Glomerular visceral epithelial cell (primary cell): Measurements from ENCODE around the gene C1orf174.

ENCODE experiments used
- DNase-seq: peaks from one replicate; pipeline ENCODE4 v3.0.0-alpha.2; 2016; ENCODE audit errors: extremely low spot score

The C1orf174 gene

DNA sequence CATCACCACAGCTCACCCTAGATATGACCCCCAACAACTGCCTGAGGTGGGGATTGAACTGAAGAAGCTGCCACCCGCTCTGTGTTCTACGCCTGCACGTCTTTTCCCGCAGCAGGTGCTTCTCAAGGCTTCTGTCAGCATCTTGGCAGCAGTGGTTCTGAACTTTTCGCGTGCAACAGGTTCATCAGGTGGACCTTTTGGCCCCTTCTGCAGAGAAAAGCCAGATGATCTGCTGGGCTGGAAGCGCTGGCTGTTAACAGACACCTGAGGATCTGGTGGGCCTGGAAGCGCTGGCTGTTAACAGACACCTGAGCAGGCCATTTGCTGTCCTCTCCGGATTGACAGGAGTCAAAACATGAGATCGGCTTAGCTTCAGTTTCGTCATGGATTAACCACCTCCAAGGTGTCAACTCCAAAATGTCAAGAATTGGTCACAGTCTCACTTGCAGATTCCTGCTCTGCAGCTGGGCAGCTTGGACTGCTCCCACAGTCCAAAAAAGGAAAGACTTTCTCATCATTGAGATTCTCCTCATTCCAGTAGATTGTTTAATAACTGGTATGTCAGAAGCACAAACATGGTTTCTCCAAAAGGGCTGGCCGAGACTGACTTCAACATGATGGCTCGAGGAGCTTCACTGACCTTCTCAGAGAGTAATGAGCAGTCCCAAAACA lies 4.7 kb downstream of the C1orf174 start:
- no peak for DNase-seq

DNA sequence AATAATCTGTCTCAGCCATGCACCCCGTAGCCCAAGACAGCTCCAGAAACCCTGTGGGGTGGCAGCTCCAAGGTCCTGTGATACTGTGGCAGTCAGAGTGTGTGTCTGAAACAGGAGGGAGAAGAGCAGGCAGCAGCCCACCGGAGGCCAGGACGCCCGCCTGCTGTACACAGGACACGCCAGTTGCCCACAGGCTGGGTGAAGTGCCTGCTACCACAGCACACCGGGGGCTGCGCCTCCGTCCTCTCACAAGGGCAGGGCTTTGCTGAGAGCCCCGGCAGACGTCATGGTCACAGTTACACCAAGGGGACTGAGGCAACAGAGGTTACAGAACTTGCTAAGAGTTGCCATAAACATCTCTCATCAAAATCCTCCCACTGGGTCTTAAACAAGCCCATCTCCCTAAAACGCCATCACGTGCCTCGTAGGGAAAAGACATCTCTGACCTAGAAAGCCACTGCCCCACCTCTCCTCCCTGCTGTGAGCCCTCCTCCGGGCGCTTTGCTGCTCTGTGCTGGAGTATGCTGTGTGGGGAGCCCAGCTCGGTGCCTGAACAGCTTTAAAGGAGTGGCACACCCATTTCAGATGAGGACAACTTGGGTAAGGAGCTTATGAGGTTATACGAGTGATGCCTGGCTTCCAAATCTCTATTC lies 5.3 kb downstream of the C1orf174 start:
- no peak for DNase-seq

DNA sequence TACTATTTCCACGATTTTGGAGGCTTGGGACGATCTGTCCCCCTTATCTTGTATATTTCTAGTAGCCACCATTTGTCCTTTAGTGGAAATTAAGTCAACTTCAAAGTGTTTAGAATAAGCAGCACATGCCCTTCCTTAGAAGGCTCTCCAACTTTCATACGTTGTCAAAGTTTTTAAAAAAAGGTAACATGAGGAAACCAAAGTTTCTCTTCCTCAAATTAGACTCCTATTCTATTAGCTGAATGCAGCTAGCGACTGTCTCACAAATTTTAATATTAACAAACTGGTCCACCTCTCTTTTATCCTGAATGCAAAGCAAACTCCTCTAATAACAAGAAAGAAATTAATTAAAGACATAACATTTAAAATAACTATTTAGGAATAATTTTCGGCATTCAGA lies 6.9 kb downstream of the C1orf174 start:
- no peak for DNase-seq

DNA sequence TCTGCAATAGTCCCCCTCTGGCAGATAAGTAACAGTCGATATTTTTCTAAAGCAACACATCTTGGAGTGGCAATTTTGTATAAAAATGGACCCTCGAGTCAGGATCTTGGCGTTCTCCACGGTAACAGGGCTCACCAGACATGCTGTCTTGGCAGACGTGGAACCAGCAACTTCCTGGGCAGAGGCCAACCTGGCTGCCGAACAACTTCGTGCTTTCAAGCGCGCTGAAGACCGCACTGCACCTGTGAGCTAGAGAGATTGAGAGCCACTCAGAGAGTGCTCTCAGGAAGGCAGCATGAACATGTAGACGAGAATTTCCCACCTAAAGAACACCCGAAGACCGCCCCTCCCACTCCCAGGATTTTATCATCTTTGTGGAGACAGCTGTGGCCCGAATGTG lies 7.3 kb downstream of the C1orf174 start:
- DNase-seq = no peak

DNA sequence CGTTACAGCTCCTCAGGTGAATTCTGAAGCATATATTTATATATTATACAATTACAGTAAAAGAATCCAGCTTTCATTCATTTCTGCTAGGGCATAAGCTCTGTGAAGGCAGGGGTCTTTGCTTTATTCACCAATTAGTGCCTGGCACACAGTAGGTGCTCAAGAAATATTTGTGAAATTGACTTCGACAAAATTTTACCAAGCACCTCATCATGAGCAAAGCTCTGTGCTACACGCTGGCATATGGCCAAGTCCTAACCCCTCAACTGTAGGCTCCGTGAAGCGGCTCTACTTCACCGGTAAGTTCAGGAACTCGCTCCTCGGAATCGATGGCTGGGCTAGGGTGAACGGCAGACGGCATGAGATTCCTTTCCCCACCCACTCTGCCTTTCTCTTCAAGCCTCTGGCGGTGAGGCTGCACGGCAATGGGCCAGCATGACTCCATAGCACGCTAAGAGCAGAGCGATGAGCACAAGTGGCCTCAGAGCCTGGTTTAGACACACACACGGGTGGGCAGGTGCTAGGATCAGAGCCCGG lies 8.7 kb downstream of the C1orf174 start:
- DNase-seq = no peak

DNA sequence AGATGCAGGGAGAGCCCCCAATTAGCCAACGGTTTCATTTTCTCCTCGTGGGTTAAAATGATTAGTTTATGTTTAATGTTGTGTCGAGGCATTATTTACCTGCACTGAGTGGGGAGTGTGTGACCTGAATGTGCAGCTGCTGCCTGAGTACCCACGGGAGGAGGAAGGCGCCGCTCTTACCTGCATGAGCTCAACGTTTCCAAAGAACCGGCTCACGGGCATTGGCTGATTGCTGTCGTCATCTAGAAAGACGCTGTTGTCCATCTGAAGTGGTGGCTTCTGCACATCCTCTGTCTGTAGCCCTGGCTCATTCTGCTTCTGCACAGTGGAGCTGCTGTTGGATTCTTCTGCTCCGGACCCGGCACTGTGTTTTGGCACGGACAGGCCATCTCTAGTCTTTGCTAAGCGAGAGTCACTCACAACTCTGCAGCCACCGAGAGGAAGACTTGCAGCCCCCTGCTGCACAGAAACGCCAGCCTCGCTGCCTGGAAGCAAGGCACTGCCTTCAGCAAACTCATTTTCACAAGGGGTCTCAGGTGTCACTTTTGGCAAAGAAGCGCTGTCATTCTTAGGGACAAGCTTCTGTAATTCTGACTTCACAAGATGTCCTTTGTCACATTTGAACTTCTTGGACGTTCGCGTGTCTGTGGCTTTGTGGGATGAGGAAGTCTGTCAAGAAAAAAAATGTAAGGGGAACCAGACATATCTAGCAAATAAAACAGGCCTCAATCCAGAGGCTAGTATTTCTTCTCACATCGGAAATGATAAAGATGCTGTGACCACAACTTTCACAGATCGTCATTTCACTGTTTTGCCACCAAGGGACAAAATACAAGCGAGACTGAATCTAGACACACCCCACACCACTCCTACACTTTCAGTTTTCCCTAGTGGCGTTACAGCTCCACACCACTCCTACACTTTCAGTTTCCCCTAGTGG lies 9.4 kb downstream of the C1orf174 start:
- DNase-seq = no peak

DNA sequence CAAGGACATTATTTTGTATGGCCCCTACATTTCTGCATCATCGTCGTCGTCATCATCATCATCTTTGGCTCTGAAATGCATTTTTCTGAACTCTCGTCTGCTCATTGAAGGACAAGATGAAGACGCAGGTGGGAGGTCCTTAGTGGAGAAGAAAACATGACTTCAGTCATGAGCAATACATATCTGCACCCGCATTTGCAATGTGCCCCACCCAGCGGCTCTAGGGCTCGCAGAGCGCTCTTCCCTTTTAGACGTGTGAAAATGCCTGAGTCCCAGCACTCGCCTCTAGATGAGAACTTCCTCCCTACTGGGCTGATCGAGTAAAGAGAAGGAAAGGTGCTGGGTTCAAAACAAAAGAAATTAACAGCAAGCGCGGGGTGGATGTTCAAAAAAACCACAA lies 10.1 kb downstream of the C1orf174 start:
- no peak for DNase-seq

DNA sequence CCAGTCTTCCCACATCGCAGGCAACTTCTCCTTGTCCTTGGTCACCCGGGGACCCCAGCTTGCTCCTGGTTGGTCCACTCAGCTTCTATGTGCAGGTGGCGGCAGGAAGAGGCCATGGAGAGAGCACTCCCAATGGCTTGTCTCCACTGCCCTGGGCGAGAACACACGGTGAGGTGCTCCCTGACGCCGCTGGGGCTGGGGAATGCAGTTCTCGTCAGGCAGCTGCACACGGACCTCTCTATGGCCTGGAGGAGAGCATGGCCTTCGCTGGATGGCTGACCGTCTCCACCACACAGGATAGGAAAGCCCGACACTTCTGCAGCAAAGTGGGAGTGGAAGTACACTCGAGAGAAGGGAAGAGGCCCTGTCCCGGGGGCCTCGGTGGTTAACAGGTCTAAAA lies 11.8 kb downstream of the C1orf174 start:
- DNase-seq = no peak

DNA sequence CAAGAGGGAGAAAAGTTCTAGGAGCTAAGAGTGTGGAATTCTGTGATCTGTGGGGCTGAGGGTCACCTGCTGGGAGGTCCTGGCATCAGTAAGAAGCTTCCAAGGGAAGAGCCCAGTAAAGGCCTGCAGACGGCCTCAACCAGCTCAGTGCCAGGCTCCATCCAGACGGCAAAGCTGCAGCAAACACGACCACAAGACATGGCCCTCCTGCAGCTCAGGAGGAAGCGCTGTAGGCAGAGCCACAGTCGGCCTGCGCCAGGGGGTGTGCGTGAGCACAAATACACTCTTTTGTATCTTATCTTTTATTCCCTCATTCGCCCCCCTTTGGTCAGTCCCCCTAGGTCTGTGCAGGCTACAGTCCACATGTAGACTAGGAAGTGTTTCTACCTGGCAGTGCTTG lies 13.4 kb downstream of the C1orf174 start:
- no peak for DNase-seq

DNA sequence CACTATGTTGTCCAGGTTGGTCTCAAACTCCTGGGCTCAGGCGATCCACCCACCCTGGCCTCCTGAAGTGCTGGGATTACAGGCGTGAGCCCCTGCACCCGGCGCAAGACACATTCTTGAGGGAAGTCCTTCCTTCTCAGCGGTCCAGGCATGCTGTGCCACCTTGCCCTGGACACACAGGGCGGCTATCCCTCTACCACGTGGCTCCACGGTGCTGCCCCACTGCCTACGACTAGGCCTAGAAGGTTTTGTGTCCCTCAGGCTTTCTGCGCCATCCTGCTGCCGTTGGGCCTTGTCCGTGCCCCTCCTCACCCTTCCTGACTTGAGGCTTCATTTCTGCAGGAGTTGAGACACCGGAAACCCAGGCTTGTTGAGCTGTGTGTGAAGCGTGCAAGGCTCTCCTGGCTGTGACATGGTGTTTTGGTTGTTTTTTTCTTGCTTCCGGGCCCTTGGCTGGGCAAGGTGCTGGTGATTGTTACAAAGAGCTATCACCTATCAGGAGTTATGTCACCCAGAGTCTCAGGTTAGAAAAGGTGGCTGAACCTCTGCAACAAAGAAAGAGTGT lies 13.9 kb downstream of the C1orf174 start:
- no peak for DNase-seq

DNA sequence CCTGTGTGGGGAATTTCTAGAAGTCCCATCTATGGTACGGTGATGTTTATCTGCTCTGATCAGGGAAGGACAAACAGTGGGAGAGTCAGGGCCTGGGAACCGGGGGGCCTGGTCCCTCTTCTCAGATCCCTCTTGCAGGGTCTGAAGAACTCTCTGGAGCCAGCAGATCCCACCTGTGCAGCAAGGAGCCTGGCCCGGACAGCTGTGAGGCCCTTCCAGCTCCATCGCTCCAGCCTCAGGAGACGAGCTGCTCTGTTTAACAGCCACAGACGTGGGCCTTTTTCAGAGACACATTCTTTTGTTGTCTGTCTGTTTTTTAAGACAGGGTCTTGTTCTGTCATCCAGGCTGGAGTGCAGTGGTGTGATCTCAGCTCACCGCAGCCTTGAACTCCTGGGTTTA lies 14.5 kb downstream of the C1orf174 start:
- DNase-seq = no peak

DNA sequence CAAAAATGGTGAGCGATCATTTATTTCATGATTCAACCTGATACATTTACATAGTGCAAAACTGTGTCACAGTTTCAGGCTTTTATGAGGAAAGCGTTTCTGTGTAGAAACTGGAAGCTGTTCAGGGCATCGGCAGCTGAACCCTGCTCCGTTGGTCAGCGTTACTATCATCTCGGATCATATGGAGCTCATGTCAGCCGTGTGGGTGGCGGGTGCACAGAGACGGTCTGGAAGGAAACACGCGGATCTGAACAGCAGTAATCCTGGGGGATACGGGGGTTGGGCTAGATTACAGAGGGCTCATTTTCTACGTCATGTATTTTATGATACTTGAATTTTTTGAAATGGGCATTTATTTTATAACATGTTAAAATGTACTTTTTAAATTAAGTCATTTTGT lies 15.1 kb downstream of the C1orf174 start:
- DNase-seq = no peak

DNA sequence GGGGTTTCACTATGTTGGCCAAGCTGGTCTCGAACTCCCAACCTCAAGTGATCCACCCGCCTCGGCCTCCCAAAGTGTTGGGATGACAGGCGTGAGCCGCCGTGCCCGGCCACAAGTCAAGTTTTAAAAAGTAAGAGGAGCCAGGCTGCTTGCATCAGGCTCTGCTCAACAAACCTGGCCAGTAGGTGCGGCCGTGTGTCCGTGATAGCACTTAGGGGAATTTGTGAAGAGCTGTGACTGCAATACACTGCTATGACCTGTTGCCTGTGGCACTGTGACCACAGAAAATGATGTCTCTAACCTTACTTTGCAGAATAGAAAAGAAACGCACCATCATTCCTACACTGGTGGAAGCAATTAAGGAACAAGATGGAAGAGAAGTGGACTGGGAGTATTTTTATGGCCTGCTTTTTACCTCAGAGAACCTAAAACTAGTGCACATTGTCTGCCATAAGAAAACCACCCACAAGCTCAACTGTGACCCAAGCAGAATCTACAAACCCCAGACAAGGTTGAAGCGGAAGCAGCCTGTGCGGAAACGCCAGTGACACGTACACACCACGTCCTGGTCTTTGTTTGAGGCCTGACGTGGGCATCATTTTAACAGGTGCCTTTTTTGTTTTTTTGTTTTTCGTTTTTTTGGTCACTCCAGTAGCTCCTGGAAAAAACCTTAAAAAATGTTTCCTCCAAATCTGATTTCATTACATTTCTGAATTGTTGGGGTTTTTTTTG lies 16.7 kb downstream of the C1orf174 start:
- DNase-seq = no peak

DNA sequence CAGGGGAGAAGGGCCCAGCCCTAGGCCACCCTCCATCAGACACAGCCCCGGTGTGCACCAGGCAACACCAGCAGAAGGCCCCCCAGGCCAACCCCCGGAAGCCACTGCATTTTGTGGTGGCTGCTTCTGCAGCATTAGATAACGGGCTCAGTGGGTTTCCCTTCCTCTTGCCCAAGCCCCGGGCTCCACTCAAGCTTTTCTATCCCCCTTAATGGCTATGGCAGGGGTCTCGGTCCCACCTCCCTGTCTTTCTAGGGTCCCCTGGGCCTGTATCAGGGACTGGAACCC lies 18.9 kb downstream of the C1orf174 start:
- no peak for DNase-seq

DNA sequence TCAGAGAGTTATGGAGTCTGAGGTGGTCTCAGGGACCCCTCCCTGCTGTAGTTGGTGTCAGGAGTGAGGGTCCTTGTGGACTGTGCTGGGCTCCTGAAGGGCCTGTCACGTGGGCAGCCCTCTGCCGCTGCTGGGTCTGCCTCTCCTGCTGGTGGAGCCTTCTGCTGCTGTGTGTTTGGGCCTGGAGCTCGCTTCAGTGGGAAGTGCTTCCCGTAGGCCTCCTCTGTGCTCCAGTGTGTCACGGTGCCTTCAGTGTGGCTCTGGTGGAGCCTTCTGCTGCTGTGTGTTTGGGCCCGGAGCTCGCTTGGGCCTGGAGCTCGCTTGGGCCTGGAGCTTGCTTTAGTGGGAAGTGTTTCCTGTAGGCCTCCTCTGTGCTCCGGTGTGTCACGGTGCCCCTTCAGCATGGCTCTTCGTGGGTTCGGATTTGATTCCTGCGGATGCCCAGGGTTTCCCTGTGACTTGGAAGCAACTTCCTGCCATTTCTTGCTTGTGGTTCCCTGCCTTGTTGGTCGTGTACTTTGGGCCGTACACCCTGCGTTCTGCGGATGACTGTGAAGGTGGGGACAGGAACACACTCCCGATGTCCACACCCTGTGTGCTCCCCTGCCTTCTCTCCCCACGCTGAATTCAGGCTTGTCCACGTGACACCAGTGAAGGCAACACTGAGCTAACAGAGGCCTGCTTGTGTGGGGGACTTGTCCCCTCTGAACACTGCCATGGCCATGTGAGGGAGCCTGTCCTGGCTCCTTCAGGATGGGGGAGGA lies 19.5 kb downstream of the C1orf174 start:
- no peak for DNase-seq

DNA sequence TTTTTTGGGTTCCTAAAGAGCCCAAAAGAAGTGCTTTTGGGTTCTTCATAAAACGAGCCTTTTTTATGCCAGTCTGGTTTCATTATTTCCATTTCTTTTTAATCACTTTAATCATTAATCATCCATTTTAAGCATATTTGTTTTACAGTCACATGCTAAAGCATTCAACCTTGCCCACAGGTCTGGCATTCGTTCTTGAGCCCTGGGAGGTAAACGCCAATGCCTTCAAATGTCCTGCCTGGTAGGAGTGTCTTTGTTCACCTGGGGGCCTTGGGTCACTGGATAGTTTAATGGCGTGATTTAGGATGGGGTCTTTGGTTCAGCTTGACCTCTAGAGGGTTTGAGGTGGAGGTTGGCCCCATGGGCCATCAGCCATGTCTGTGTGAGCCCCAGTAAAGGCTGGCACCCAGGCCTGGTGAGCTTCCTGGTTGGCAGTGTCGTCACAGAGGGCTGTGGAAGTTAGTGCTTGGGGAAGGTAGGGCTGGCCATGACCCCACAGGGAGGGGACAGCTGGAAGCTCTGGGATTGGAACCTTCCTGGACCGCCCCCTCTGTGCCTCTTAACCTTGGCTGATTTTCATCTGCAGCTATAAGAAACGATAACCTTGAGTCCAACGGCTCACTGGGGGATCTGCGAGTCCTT lies 20.2 kb downstream of the C1orf174 start:
- no peak for DNase-seq

DNA sequence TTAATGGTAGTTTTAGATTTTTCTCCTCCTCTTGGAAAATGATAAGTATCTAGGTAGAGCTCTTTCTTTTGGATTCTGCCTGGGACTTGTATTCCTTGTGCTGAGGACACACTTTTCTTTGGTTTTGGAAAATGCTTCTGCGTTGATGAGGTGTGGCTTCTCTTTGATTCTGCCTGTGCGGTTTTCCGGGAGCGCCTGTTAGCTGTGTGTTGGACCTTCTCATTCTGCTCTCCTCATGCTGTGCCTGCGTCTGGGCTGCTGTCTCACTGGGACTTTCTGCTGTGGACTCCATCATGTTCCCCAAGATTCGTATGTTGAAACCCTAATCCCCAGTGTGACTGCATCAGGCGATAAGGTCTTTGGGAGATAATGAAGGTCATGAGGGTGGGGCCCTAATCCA lies 21.0 kb downstream of the C1orf174 start:
- DNase-seq = no peak

DNA sequence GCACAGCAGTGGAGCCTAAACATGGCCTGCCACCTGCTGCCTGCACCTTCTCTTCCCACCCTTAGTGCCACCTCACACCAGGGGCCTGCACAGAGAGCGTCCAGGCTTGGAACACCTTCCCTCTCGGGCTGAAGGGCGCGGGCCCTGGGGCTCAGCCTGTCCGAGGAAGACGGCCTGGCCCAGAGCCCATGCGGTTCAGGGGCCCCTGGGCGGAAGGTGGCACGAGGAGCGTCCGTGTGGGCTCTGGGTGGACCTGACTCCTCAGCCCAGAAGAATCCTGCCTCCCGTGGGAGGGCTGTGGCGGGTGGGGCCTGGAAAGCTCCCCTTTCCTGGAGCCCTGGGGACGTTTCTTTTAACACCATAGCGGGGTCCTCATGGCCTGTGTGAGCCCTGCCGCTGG lies 23.4 kb downstream of the C1orf174 start:
- DNase-seq = no peak

DNA sequence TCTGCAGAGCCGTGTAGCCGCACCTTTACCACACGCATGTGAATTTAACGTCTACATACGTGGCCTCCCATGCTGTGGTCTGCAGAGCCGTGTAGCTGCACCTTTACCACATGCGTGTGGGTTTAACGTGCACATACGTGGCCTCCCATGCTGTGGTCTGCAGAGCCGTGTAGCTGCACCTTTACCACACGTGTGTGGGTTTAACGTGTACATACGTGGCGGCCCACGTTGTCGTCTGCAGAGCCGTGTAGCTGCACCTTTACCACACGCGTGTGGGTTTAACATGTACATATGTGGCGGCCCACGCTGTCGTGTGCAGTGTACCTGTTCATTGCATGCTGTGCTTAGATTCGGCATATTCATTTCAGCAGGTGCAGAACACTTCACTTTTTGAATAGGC lies 25.3 kb downstream of the C1orf174 start:
- no peak for DNase-seq

DNA sequence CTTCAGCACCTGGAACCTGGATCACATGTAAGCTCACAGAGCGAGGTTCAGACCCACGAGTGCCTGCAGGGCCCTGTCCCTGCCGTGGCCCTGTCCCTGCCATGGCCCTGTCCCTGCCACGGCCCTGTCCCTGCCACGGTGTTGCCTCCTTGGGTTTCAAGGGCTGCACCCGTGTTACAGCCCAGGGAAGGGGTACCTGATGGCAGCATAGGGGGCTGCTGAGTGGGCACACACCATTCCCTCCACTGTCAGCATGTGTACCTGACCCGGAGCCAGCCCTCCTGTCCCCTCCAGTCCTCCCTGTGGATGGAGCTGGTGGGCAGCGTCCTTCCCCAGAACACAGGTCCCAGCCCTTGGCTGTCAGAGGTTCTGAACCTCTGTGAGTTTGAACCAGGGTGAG lies 27.5 kb downstream of the C1orf174 start:
- no peak for DNase-seq

DNA sequence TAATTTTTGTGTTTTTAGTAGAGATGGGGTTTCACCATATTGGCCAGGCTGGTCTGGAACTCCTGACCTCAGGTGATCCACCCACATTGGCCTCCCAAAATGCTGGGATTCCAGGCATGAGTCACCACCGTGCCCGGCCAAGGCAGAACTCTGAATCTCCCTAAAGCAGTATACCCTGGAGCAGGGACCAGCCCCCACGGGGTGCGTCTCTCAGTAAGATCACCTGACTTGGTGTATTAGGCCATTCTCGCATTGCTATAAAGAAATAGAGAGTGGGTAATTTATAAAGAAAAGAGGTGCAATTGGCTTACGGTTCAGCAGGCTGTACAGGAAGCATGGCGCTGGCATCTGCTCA lies 28.6 kb downstream of the C1orf174 start:
- DNase-seq = no peak
